ENCODE measurements around the gene PRDM16.

PRDM16 gene

DNA sequence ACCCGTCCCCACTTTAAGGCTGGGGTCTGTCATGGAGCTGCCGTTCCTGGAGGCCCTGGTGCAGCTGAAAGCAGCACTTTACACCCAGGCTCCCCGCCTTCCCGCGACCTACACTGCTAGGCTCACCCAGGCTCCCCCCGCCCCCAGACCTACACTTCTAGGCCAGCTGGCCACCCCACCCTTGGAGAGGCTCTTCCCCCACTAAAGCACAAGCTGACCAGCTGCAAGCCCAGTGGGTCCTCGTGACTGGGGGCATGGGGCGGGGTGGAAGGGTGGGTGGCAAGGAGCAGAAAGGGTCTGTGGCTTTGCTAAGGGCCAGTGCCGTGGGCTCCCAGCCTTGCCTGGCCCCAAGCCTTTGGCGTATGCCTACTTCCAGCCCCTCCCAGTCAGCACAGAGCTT is 375.7 kb downstream of the PRDM16 start:
- no peaks in the 10 kb centered on the region for H3K36me3 ChIP-seq (ENCODE audit: control insufficient read depth, insufficient read depth, low read length)
- DNase-seq (ENCODE audit: extremely low read depth, insufficient read length), result no peak
- no peaks in the 10 kb centered on the region; the same call in none of the 2 replicates for H3K27me3 ChIP-seq (replicated peaks; ENCODE audit: control insufficient read depth, insufficient read depth, low read length)
- TF ChIP-seq, protein P1, sequence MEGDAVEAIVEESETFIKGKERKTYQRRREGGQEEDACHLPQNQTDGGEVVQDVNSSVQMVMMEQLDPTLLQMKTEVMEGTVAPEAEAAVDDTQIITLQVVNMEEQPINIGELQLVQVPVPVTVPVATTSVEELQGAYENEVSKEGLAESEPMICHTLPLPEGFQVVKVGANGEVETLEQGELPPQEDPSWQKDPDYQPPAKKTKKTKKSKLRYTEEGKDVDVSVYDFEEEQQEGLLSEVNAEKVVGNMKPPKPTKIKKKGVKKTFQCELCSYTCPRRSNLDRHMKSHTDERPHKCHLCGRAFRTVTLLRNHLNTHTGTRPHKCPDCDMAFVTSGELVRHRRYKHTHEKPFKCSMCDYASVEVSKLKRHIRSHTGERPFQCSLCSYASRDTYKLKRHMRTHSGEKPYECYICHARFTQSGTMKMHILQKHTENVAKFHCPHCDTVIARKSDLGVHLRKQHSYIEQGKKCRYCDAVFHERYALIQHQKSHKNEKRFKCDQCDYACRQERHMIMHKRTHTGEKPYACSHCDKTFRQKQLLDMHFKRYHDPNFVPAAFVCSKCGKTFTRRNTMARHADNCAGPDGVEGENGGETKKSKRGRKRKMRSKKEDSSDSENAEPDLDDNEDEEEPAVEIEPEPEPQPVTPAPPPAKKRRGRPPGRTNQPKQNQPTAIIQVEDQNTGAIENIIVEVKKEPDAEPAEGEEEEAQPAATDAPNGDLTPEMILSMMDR (IDR thresholded peaks at IDR 0.05; ENCODE audit: insufficient read depth, low read length, poor library complexity, severe bottlenecking), result no peak
- H3K4me3 ChIP-seq (replicated peaks; ENCODE audit: low read depth, low read length), result no peak overlapping the region

DNA sequence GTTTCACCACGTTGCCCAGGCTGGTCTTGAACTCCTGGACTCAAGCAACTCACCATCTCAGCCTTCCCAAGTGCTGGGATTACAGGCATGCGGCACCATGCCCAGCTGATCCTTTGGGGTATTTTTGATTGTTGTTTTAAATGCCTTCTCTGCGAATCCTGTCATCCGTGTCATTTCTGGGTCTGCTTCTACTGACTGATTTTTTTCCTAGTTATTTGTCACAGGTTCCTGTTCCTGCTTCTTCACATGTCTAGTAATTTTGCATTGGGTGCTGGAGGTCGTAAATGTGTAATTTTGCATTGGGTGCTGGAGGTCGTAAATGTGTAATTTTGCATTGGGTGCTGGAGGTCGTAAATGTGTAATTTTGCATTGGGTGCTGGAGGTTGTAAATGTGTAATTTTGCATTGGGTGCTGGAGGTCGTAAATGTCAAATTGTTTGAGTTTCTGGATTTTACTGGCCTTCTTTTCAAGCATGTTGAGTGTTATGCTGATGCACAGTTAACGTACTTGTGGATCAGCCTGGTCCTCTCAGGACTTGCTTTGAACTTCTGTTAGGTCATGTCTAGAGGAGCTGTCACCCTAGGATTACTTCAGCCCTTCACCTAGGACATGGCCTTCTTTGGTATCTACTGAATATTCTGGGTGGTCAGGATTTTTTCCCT is 381.3 kb downstream of the PRDM16 start:
- Histone ChIP-seq H3K27me3 (replicated peaks; ENCODE audit: control insufficient read depth, insufficient read depth, low read length) (peaks cover 3% of the 10 kb centered on the region; the same call in 1 of the 2 replicates), H3K36me3 (ENCODE audit: control insufficient read depth, insufficient read depth, low read length) (no peaks in the 10 kb centered on the region), H3K4me3 (replicated peaks; ENCODE audit: low read depth, low read length) (no peak overlapping the region)
- TF ChIP-seq, protein P1 (IDR thresholded peaks at IDR 0.05; ENCODE audit: insufficient read depth, low read length, poor library complexity, severe bottlenecking), result no peak
- no peak for DNase-seq (ENCODE audit: extremely low read depth, insufficient read length)

DNA sequence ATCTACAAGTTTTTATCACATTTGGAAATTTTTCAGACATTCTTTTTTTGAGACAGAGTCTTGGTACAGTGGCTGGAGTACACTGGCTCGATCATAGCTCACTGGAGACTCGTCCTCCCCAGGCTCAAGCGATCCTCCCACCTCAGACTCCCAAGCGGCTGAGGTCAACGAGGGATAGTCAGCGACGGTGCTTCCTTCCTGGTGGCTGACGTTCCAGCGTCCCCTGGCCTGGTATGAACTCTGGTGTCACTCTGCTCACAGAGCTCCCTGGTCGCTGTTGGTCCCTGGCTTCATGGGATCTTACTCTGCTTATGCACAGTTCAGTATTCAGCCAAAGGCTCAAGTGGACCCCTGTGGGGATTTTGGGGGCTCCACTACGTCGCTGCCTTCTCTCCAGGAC is 382.0 kb downstream of the PRDM16 start:
- Histone ChIP-seq H3K27me3 (replicated peaks; ENCODE audit: control insufficient read depth, insufficient read depth, low read length) (peaks cover 3% of the 10 kb centered on the region; the same call in 1 of the 2 replicates), H3K4me3 (replicated peaks; ENCODE audit: low read depth, low read length) (no peak overlapping the region)
- TF ChIP-seq, protein P1 (IDR thresholded peaks at IDR 0.05; ENCODE audit: insufficient read depth, low read length, poor library complexity, severe bottlenecking), result no peak

DNA sequence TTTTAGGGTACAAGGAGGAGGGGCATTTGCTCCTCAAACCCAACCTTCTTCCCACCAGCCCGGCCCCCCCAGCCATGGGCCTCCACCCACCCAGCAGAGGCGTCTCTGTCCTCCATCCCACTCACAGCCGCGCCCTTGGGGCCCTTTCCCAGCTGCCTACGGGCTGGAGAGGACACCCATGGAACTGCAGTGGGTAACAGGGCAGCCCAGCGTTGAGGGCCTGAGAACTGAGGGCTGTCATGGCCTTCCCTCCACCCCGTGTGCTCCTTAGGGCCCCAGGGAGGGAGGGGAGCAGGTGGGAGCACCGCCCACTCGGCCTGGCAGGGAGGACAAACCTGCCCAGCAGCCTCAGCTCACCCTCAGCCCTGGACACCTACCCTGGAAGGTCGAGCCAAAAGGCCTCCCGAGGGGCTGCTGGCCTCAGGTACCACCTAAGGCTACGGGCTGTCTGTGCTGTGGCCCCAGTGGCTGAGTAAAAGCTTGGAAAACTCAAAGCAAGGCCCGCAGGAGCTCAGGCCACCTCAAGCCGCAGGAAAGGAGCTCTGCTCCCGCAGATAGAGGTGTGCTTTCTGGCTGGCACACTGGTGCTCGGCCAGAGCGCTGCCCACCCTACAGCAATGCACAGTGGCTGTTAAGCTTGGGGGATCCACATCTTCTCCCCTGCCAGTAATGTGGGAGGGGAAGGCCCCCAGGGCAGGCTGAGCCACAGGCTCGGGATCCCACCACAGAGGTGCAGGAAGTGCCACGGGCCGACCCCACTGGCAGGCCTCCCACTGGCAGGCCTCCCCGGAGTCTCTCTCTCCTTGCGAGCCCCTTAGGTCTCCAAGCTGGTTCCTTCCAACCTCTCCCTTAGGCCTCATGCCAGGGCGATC is 383.2 kb downstream of the PRDM16 start:
- H3K27me3 ChIP-seq (replicated peaks; ENCODE audit: control insufficient read depth, insufficient read depth, low read length), result peaks cover 3% of the 10 kb centered on the region; the same call in 1 of the 2 replicates
- DNase-seq (ENCODE audit: extremely low read depth, insufficient read length), result no peak
- H3K4me3 ChIP-seq (replicated peaks; ENCODE audit: low read depth, low read length), result no peak overlapping the region
- TF ChIP-seq, protein P1 (IDR thresholded peaks at IDR 0.05; ENCODE audit: insufficient read depth, low read length, poor library complexity, severe bottlenecking), result no peak
- no peaks in the 10 kb centered on the region for H3K36me3 ChIP-seq (ENCODE audit: control insufficient read depth, insufficient read depth, low read length)

More for the DNA sequence above, 382.0 kb downstream of the PRDM16 start:
- no peaks in the 10 kb centered on the region for H3K36me3 ChIP-seq (ENCODE audit: control insufficient read depth, insufficient read depth, low read length)
- no peak for DNase-seq (ENCODE audit: extremely low read depth, insufficient read length)

DNA sequence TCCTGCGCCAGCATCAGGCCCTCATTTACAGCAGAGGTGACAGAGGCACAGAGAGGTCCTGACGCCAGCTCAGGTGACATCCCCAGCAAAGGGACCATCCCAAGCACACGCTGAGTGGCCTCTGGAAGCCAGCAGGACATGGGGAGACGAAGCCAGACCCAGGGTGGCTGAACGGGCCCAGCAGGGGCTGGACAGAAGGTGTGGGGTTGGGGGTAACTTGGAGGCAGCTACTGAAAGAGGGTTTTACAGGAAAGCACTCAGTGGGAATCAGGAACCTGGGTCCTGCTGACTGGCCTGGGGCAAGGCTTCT is 383.8 kb downstream of the PRDM16 start:
- TF ChIP-seq, protein P1 (IDR thresholded peaks at IDR 0.05; ENCODE audit: insufficient read depth, low read length, poor library complexity, severe bottlenecking), result no peak
- no peaks in the 10 kb centered on the region for H3K36me3 ChIP-seq (ENCODE audit: control insufficient read depth, insufficient read depth, low read length)

More for the DNA sequence above, 383.8 kb downstream of the PRDM16 start:
- Histone ChIP-seq H3K4me3 (replicated peaks; ENCODE audit: low read depth, low read length) (no peak overlapping the region), H3K27me3 (replicated peaks; ENCODE audit: control insufficient read depth, insufficient read depth, low read length) (peaks cover 3% of the 10 kb centered on the region; the same call in 1 of the 2 replicates)
- DNase-seq (ENCODE audit: extremely low read depth, insufficient read length), result no peak

Data from GM06990 (cell line).